ENCODE data around the gene STK31.
"Not testable (repeated sequence)": the region's sequence is repeated elsewhere in the genome, so short reads cannot be mapped to it uniquely, and the experiment has no call there.

Gene STK31

DNA sequence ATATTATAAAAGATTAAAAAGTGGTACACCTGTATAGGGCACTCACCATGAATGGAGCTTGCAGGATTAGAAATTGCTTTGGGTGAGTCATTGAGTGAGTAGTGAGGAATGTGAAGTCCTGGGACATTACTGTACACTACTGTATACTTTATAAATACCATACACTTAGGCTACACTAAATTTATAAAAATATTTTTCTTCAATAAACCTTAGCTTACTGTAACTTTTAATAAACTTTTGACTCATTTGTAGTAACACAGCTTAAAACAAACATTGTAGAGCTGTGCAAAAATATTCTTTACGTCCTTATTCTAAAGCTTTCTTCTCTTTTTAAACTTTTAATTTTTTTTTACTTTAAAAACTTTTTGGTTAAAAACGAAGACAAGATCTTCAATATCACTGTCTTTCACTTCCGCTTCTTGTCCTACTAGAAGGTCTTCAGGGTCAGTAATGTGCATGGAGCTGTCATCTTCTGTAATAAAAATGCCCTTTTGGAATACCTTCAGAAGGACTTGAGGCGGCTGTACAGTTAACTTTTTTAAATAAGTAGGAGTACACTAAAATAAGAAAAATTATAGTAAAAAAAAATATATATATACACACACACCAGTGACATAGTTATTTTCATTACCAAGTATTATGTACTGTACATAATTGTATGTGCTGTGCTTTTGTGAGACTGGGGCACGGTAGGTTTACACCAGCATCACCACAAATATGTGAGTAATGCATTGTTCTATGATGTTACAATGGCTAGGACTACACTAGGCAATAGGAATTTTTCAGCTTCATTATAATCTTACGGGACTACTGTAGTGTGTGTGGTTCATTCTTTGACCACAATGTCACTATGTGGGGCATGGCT, 3.5 kb downstream of the STK31 start:
- DNase-seq = no peak

DNA sequence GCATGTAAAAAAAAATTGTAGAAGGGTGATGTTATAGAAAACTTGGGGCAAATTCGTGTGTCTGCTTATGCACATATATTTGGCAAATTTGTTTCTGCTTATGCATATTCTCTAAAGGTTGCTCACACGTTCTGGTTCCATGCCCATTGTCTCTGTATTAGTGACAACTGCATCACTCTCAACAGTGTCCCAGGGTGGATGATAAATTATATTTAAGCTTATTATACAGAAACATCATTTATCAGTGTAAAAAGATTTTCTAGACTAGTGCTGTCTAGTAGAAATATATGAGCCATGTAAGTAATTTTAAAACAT, 4.1 kb downstream of the STK31 start:
- no peak for DNase-seq

DNA sequence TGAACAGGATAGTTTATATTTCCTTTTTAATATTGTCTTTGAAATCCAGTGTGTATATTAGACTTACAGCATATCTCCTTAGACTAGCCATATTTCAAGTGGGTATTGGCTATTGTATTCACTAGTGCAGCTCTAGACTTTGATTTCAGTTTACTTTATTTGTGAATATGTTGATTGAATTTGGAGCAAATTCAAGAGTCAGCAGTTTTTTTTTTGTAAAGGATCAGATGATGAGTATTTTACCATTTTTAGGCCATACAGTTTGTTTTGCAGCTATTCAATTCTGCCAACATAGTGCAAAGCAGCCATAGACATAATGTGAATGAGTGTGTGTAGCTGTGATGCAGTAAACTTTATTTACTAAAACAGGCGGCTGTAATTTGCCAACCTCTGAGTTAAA, 4.6 kb downstream of the STK31 start:
- DNase-seq = no peak

DNA sequence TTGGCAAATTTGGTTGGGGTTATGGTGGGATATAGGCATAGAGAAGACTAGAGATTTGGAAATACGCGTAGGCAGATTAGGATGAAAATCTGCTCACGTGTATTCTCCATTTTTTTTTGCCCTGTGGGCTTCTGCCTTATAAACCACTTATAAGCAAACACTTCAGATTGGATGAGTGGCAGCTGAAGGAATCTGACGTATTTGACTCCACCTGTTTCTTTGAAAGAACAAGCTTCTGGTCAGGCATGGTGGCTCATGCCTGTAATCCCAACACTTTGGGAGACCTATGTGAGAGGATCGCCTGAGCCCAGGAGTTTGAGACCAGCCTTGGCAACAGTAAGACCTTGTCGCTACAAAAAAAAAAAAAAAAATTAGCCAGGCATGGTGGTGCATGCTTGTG, 5.1 kb downstream of the STK31 start:
- DNase-seq = no peak

DNA sequence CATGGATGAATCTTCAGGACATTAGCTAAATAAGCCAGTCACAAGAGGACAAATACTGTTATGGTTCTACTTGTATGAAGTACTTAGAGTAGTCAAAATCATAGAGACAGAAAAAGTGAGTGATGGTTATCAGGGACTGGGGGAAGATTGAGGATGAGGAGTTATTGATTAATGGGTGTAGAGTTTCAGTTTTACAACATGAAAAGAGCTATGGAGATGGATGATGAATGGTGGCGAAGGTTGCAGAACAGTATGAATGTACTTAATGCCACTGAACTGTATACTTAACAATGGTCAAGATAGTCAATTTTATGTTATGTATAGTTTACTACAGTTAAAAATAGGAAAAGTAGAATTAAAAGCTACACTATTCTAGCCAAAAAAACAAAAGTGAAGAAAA, 7.8 kb downstream of the STK31 start:
- no peak for DNase-seq

DNA sequence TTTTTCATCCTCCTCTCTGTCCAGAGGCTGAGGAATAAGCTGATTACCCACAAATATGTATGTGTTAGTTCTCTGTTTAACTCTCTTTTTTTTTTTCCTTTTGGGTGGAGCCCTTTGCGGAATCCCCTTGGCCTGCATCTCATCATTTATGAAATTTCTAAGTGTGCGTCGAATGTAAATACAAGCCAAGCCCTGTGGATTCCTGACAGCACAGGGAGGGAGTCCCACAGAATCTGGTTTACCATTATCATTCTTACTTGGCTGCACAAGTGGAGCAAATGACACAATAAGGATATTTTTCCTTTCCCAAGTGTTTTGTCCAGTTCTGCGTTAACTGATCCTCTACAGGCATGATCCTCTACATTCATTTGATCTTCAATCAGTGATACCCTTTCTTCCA, 11.4 kb downstream of the STK31 start:
- DNase-seq = no peak

DNA sequence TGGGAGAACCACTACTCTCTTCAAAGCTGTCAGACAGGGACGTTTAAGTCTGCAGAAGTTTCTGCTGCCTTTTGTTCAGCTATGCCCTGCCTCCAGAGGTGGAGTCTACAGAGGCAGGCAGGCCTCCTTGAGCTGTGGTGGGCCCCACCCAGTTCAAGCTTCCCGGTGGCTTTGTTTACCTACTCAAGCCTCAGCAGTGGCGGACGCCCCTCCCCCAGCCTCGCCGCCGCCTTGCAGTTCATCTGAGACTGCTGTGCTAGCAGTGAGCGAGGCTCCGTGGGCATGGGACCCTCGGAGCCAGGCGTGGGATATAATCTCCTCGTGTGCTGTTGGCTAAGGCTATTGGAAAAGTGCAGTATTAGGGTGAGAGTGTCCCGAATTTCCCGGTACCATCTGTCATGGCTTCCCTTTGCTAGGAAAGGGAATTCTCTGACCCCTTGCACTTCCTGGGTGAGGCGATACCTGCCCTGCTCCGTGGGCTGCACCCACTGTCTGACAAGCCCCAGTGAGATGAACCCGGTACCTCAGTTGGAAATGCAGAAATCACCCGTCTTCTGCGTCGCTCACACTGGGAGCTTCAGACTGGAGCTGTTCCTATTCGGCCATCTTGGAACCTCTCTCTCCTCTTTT, 12.7 kb downstream of the STK31 start:
- DNase-seq = not testable (repeated sequence)

DNA sequence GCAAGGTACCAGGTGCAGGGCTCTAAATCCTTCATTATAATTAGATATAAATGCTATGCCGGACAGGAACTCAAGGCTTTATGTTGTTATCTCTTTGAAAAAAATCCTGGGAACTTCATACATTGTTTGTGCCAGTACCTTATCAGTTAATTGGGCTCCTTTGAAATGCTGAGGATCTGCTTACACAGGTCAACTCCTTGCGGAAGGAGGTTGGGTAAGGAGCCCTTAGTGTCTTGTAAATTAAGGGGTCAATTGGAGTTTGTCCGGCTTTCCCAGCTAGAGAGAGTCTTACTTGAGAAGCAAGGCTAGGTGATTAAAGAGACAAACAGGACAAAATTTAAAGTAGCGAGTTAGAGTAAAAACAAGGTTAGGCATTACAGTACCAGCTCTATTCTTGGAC, 14.1 kb downstream of the STK31 start:
- DNase-seq = not testable (repeated sequence)

DNA sequence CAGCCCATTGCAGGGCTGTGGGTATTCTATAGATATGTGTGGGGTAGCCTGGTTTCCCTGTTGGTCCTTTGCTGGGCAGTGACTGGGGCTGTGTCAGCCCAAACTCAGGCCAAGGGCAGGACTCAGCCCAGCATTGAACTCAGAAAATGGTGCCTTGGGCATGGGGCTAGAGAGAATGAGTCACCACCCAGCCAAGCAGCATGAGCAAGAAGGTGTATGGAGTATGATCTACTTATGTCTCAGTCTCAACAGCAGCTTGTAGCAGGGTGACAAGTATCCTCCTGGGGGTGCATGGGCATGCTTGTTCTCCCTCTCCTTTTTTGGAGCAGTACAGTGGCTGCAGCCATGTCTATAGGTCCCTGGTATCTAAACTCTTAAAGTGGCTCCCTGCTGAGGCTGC, 32.0 kb downstream of the STK31 start:
- no peak for DNase-seq

DNA sequence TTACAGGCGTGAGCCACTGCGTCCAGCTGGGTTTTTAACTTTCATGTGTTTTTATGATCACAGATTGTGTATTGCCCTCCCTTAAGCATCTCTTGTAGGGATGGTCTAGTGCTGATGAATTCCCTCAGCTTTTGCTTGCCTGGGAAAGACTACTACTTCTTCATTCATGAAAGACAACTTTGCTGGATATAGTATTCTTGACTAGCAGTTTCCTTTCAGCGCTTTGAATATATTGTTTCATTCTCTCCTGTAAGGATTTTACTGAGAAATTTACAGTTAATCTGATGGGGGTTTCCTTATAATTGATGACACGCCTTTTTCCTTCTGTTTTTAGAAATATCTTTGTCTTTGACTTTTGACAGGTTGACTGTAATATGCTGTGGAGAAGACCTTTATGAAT, 33.2 kb downstream of the STK31 start:
- DNase-seq = no peak

DNA sequence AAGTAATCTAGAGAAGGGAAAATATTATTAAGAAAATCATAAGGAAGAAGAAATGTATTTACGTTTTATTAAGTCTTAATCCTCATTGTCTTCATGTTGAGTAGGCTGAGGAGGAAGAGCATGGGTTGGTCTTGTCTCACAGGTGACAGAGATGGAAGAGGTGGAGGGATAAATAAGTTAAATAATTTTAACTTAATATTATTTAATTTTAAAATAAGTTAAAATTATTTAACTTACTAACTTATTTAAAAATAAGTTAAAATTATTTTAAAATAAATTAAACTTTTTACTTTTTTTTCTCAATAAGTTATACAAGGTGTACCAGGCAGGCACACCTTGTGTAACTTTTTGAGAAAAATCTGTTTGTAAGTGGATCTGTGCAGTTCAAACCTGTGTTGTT, 36.6 kb downstream of the STK31 start:
- DNase-seq = no peak

DNA sequence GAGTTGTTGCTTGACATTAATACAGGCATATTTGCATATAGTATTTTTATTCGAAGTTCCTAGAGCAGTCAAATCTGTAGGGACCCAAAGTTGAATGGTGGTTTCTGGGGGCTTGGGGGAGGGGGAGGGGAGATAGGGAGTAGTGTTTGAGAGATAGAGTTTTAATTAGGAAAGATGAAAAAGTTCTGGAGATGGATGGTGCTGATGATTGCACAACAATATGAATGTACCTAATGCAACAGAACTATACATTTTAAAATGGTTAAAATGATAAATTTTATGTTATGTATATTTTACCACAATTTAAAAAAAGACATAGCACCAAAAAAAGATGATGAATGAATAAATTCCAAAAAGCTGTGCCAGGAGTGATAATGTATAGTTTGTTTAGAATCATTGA, 41.8 kb downstream of the STK31 start:
- no peak for DNase-seq

DNA sequence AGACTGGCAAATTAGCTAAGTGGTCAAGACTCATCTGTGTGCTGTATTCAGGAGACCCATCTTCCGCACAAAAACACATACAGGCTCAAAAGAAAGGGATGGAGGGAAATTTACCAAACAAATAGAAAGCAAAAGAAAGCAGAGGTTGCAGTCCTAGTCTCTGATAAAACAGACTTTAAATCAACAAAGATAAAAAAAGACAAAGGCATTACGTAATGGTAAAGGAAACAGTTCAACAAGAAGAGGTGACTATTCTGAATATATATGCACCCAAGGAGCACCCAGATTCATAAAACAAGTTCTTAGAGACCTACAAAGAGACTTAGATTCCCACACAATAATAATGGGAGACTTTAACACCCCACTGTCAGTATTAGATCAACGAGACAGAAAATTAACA, 48.8 kb downstream of the STK31 start:
- DNase-seq = not testable (repeated sequence)

DNA sequence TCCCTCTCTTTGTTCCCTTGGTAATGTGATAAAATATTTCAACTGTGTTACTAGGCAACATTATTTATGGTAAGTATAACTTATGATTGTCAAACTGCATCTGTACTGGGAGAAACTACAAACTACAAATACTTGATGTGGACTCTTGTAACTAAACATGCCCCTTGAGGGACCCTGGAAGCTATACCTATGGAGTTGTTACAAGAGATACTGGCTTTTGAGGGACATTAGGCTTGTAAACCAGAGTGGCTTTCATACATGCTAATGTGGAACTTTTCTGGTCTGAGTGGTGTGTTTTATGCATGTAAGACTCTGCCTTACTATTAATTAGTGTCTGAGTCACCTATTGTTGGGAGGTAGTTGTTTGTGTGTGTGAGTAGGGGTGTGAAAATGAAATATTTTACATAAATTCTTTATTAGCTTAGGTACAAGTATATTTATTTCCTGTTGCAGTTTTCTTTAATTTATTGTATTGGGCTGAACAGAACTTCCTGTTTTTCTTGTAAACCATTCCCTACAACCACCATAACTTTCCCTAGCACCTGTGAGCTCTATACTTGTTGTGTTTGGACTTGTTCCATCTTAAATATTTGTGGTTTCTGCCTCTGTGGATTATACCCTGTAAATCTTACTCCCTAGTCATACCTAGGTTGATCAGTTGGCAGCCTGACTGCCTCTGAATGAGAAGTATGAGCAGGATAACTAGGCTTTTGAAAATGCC, 49.8 kb downstream of the STK31 start:
- no peak for DNase-seq

DNA sequence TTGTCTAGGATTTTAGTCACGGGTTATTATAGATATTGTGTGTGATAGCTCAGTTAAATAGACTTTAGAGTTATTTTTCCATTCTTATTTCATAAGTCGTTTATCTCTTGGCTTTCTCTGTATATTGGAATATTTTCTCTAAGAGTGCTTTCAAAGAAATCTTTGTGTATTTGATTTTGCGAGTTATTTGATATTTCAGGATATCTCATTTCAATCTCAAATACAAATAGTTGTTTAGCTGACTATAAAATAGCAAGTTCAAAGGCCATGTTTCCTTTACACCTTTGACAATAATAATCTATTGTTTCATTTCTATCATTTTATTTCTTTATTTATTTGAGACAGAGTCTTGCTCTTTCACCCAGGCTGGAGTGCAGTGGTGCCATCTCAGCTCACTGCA, 55.9 kb downstream of the STK31 start:
- no peak for DNase-seq

DNA sequence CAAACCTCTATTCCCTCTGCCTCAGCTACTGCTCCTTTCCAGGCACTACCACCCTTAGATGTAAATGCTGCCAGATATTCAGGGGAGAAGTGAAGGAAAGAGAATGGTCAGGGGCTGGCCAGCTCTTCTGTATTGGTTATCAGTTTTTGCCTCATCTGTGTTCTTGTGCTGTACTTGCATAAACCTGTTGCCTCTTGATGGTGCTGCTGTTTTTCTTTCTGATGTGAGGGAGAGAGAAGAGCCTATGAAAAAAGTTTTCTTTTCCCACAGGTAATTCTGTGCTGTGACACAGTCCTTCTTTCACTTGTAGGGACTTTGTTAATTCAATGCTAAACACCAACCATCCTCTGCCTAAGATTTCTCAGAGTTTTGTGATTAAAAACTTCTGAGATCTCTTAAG, 57.5 kb downstream of the STK31 start:
- no peak for DNase-seq

DNA sequence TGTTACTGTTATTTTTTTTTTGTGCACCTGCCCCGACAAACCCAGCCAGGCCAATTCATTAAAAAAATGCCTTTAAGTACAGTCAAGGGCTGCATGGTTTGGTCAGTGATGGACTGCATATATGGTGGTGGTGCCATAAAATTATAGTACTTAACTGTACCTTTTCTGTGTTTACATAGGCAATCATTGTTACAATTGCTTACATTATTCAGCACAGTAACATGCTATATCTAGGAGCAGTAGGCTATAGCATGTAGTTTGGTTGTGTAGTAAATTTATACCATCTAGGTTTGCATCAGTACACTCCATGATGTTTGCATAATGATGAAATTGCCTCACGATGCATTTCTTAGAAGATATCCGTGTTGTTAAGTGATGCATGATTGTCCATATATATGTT, 58.0 kb downstream of the STK31 start:
- no peak for DNase-seq

DNA sequence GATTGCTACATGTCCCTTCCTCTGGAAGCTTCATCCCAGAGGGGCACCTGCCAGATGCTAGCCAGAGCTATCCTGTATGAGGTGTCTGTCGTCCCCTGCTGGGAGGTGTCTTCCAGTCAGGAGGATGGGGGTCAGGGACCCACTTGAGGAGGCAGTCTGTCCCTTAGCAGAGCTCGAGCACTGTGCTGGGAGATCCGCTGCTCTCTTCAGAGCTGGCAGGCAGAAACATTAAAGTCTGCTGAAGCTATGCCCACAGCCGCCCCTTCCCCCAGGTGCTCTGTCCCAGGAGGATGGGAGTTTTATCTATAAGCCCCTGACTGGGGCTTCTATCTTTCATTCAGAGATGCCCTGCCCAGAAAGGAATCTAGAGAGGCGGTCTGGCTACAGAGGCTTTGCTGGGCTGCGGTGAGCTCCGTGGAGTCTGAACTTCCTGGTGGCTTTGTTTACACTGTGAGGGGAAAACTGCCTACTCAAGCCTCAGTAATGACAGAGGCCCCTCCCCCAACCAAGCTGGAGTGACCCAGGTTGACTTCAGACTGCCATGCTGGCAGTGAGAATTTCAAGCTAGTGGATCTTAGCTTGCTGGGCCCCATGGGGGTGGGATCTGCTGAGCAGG, 69.3 kb downstream of the STK31 start:
- not testable (repeated sequence) for DNase-seq

DNA sequence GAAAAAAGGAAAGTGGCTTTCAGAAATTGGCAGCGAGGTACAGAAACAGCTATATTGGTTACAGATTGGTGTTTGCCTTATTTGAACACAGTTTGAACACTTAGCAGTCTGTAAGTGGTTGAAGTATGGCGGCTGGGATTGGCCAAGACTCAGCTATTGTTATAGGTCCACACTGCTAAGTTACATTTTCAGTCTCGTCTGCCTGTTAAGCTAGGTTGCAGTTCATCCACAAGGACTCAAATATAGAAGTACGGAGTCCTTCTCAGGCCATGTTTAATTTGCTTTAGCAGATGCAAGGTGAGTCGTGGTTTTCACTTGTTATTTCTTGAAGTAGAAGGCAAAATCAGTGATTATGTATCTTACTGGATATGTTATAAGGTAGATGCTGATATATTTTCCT, 73.1 kb downstream of the STK31 start:
- DNase-seq = no peak

DNA sequence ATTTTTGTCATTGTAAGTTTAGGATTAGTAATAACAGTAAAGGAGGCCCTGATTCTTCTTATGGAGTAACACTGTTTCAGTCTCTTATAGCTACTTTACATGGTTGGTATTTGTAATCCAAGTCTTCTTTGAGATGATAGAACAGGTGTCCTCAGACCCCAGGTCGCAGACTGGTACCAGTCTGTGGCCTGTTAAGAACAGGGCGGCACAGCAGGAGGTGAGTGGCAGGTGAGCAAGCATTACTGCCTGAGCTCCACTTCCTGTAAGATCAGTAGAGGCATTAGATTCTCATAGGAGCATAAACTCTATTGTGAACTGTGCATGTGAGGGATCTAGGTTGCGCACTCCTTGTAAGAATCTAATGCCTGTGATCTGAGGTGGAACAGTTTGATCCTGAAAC, 77.3 kb downstream of the STK31 start:
- DNase-seq = no peak

DNA sequence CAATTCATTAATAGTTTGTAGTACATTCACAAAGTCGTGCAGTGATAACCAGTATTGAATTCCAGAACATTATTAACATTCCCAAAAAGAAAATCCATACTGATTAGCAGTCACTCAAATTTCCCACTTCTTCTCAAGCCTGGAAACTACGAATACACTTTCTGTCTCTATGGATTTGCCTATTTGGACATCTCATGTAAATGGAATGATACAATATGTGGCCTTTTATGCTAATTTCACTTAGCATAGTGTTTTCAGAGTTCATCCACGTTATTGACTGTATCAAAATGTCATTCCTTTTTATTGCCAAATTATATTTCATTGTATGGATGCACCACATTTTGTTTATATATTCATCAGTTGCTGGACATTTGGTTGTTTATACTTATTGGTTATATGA, 78.8 kb downstream of the STK31 start:
- no peak for DNase-seq

DNA sequence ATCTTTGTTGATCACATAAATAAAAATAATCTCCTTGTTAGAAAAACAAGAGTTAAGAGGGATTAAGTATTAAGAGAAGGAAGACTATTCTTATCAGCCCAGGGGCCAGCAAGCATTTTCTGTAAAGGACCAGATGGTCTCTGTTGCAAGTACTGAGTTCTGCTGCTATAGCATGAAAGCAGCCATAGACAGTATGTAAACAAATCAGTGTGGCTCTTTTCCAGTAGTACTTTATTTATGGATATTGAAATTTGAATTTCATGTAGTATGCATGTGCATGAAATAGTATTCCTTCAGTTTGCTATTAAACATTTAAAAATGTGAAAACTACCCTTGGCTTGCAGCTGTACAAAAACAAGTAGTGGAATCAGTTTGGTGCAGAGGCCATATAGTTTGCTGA, 81.7 kb downstream of the STK31 start:
- DNase-seq = no peak

DNA sequence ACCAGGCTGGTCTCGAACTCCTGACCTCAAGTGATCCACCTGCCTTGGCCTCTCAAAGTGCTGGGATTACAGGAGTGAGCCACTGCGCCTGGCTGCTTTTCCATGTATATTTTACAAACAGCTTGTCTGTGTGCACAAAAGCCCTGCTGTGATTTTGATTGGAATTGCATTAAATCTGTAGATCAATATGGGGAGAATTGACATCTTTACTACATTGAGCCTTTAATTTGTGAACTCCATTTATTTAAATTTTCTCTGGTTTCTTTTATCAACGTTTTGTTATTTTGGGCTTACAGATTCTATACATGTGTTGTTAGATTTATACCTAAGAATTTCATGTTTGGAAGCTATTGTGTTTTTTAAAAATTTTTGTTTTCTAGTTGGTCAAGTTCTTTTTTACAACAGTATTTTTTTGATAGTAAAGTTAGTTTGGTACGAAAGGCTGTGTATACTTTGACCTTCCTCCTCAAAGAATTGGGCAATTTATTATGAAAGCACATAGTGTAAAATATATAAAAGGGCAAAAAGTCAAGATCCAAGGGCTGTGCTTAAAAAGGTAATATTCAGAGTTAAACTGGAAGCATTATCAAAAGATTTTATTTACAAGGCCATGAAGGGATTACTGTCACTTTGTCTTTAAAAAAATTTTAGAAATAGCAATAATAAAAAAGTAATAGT, 92.8 kb downstream of the STK31 start:
- DNase-seq = no peak

All from NCI-H1092 (cell line).